ENCODE data around the gene INO80E. TPM values are rescaled to one million over a fixed set of nuclear protein-coding genes. Genes with fewer than 3 reads are reported as not detected.

The INO80E gene
- total and polyA plus RNA-seq, 2 of the 8 experiments (the other 6 are each of a cell fraction or from before 2014, with no cell fraction given), result 43.0 to 91.2 TPM

- Histone ChIP-seq H3K27ac (ENCODE audit: low read depth, low read length) (no peak overlapping the region), H4K20me1 (replicated peaks in 1 of 2; ENCODE audit: control insufficient read depth in 1 of 2, insufficient read depth in 2 of 2, low read length in 2 of 2) (peaks cover 0 to 5% of the 10 kb centered on the region in 2 experiments), H2AFZ (ENCODE audit: low read length) (no peak overlapping the region), H2BK5ac (ENCODE audit: low read depth, low read length) (no peak overlapping the region), H3K36me3 (ENCODE audit: control insufficient read depth in 2 of 4, insufficient read depth in 4 of 4, low read length in 3 of 4) (no peaks in the 10 kb centered on the region), H2BK12ac (ENCODE audit: low read depth, low read length) (no peak overlapping the region), H4K91ac (replicated peaks; ENCODE audit: insufficient read length, low read length) (no peak overlapping the region), H3K14ac (ENCODE audit: insufficient read length) (no peak overlapping the region), H3K4me1 (replicated peaks in 1 of 4; ENCODE audit: control insufficient read depth in 3 of 4, insufficient read depth in 4 of 4, low read length in 3 of 4) (no peaks in the 10 kb centered on the region), H3K4me2 (ENCODE audit: insufficient read depth in 1 of 2, low read depth in 2 of 2, low read length in 2 of 2) (no peak overlapping the region), H4K8ac (ENCODE audit: extremely low read depth, insufficient read depth, low read length) (no peak overlapping the region), H3K23me2 (ENCODE audit: low read depth, low read length) (peaks cover 6% of the 10 kb centered on the region), H3K9ac (replicated peaks in 1 of 4; ENCODE audit: extremely low read depth in 1 of 4, low read depth in 3 of 4, low read length in 3 of 4) (no peak overlapping the region), H3K9me3 (ENCODE audit: insufficient read depth in 2 of 2, low read depth in 1 of 2, low read length in 1 of 2) (no peaks in the 10 kb centered on the region), H3K18ac (ENCODE audit: extremely low read depth, low read length) (no peak overlapping the region), H3K4me3 (ENCODE audit: extremely low read depth in 1 of 4, insufficient read depth in 2 of 4, low read depth in 3 of 4, low read length in 4 of 4) (no peak overlapping the region), H3K27me3 (replicated peaks in 1 of 4; ENCODE audit: control insufficient read depth in 3 of 4, extremely low read depth in 1 of 4, insufficient read depth in 3 of 4, low read length in 3 of 4) (peaks cover 0 to 6% (median 1%) of the 10 kb centered on the region in 4 experiments; a peak in 3 of 7 replicates), H2AK5ac (ENCODE audit: low read depth, low read length) (0 out of 2 replicates have a peak overlapping the region, but pooled peaks have one; percentile 24), H3K79me1 (ENCODE audit: low read depth, low read length) (peaks cover 3% of the 10 kb centered on the region; the same call in 1 of the 2 replicates), H4K5ac (ENCODE audit: insufficient read length, low read depth, low read length) (no peak overlapping the region), H3K4ac (replicated peaks; ENCODE audit: insufficient read length, low read depth, low read length) (no peak overlapping the region), H2BK20ac (ENCODE audit: low read length) (no peak overlapping the region), H3K23ac (ENCODE audit: insufficient read length) (no peak overlapping the region), H3K56ac (replicated peaks; ENCODE audit: insufficient read length, low read depth, low read length) (no peak overlapping the region), H3K79me2 (ENCODE audit: control insufficient read depth in 1 of 2, insufficient read depth in 2 of 2, low read length in 2 of 2) (no peaks in the 10 kb centered on the region), H2BK120ac (replicated peaks; ENCODE audit: low read depth, low read length) (no peak overlapping the region), H2BK15ac (ENCODE audit: low read length) (no peak overlapping the region)
- 78% methylated on average over 1 of the region's 1 CpG; no CpG with 5 or more reads in 1 of the 2 experiments for WGBS, 2 experiments (ENCODE audit: extremely low coverage in 1 of 2, insufficient coverage in 1 of 2, insufficient read length in 1 of 2, insufficient replicate concordance in 2 of 2, low coverage in 1 of 2, low lambda C conversion rate in 2 of 2, missing lambda C conversion rate in 1 of 2)
- DNase-seq (ENCODE audit: low read depth in 1 of 2, low spot score in 2 of 2) (no peak), FAIRE-seq (no peak)
- ChIA-PET CTCF (ENCODE audit: partially characterized antibody) (interaction anchor here (1.0 to 1.7 kb wide), 2 partner anchors 9 to 139 kb away, joined by 4 to 6 read pairs; no protein-coding TSS in a partner anchor), POLR2A (ENCODE audit: partially characterized antibody) (interaction anchor here (1.3 kb wide), 1 partner anchor 19 kb away, joined by 4 read pairs; the partner anchor contains the start of gene ALDOA)
- TF ChIP-seq EP300 (IDR thresholded peaks at IDR 0.05; ENCODE audit: borderline replicate concordance in 1 of 2, low read depth in 2 of 2, low read length in 2 of 2) (no peak), GABPA (IDR thresholded peaks at IDR 0.05; ENCODE audit: borderline replicate concordance, insufficient read depth, low read length) (no peak)
These were observed 50.5 kb downstream of the INO80E start for GRCh38 chr16:30046588-30046987.
